Skeletal muscle cell (primary cell): ENCODE measurements around the gene OSTC.
A peak's percentile ranks its signal among the peaks of the same experiment; 100 is the strongest.

ENCODE experiments used
- DNase-seq: peaks from one replicate; pipeline ENCODE4 v3.0.0-alpha.2; 2010; ENCODE audit warnings: low read depth
- H3K4me3 ChIP-seq: 2 replicates; pipeline ENCODE4 v1.5.1; 2011; ENCODE audit warnings: low read depth, mild to moderate bottlenecking, control low read depth, low read length, moderate library complexity

The OSTC gene

GRCh38 chr4:108637856-108638255 is 12.5 kb upstream of the OSTC start:
- no peak overlapping the region for H3K4me3 ChIP-seq
- DNase-seq = no peak

- H3K4me3 ChIP-seq = no peak overlapping the region
- peak; percentile 32 for DNase-seq
These were observed 6.2 kb upstream of the OSTC start for GRCh38 chr4:108644237-108644636.

- H3K4me3 ChIP-seq = no peak overlapping the region
- no peak for DNase-seq
These were observed 3.7 kb upstream of the OSTC start for GRCh38 chr4:108646706-108647105.

GRCh38 chr4:108649863-108650211 is 562 bp upstream of the OSTC start:
- peak overlapping the region; percentile 29 for H3K4me3 ChIP-seq
- no peak for DNase-seq

GRCh38 chr4:108651014-108651791 is 804 bp downstream of the OSTC start:
- DNase-seq = peak; percentile 36
- H3K4me3 ChIP-seq = peak overlapping the region; percentile 86

- no peak overlapping the region for H3K4me3 ChIP-seq
- DNase-seq = no peak
These were observed 12.2 kb downstream of the OSTC start for GRCh38 chr4:108662629-108663028.

GRCh38 chr4:108674356-108674977 is 24.1 kb downstream of the OSTC start:
- DNase-seq = no peak

GRCh38 chr4:108681321-108681809 is 31.0 kb downstream of the OSTC start:
- DNase-seq = no peak
- H3K4me3 ChIP-seq = no peak overlapping the region

More at GRCh38 chr4:108674356-108674977, 24.1 kb downstream of the OSTC start:
- no peak overlapping the region for H3K4me3 ChIP-seq

- no peak overlapping the region for H3K4me3 ChIP-seq
- DNase-seq = peak; percentile 18
These were observed 33.1 kb downstream of the OSTC start for GRCh38 chr4:108683479-108683878.

- no peak for DNase-seq
- H3K4me3 ChIP-seq = no peak overlapping the region
These were observed 34.8 kb downstream of the OSTC start for GRCh38 chr4:108685036-108685686.

- no peak overlapping the region for H3K4me3 ChIP-seq
- peak; percentile 12 for DNase-seq
These were observed 40.3 kb downstream of the OSTC start for GRCh38 chr4:108690738-108691137.

- DNase-seq = no peak
- no peak overlapping the region for H3K4me3 ChIP-seq
These were observed 42.8 kb downstream of the OSTC start for GRCh38 chr4:108693211-108693610.

- H3K4me3 ChIP-seq = no peak overlapping the region
- DNase-seq = peak; percentile 17
These were observed 43.4 kb downstream of the OSTC start for GRCh38 chr4:108693819-108694218.

- DNase-seq = no peak
- H3K4me3 ChIP-seq = no peak overlapping the region
These were observed 44.0 kb downstream of the OSTC start for GRCh38 chr4:108694423-108694822.

- no peak for DNase-seq
- H3K4me3 ChIP-seq = no peak overlapping the region
These were observed 44.7 kb downstream of the OSTC start for GRCh38 chr4:108695062-108695461.

- no peak for DNase-seq
- H3K4me3 ChIP-seq = no peak overlapping the region
These were observed 45.8 kb downstream of the OSTC start for GRCh38 chr4:108696160-108696559.

- peak; percentile 34 for DNase-seq
- no peak overlapping the region for H3K4me3 ChIP-seq
These were observed 49.8 kb downstream of the OSTC start for GRCh38 chr4:108700081-108700757.

- DNase-seq = peak; percentile 17
- no peak overlapping the region for H3K4me3 ChIP-seq
These were observed 52.6 kb downstream of the OSTC start for GRCh38 chr4:108702960-108703359.

- DNase-seq = no peak
- no peak overlapping the region for H3K4me3 ChIP-seq
These were observed 53.0 kb downstream of the OSTC start for GRCh38 chr4:108703370-108703769.

GRCh38 chr4:108703966-108704365 is 53.6 kb downstream of the OSTC start:
- no peak for DNase-seq
- no peak overlapping the region for H3K4me3 ChIP-seq
